Lower lobe of right lung (tissue), 2 donors: ENCODE data around the gene BSND. TPM values are rescaled to one million over a fixed set of nuclear protein-coding genes. Genes with fewer than 3 reads are reported as not detected.

ENCODE experiments used
- ATAC-seq, 2 donors: fragments of 200-7000 bp; cut with Tn5 transposase; one replicate each; pipeline ENCODE4 v1.9.1; 2020 to 2022; ENCODE audit warnings: mild to moderate bottlenecking in 2 of 2, moderate library complexity in 2 of 2
- DNase-seq: peaks from one replicate; pipeline ENCODE4 v3.0.0-alpha.2; 2020
- H3K27ac ChIP-seq: fragments of 200-600 bp; one replicate; pipeline ENCODE4 v1.8.0; 2022
- H3K27me3 ChIP-seq: fragments of 200-600 bp; one replicate; pipeline ENCODE4 v1.8.0; 2022; ENCODE audit warnings: low read depth
- H3K36me3 ChIP-seq: fragments of 200-600 bp; one replicate; pipeline ENCODE4 v1.8.0; 2022; ENCODE audit warnings: mild to moderate bottlenecking
- H3K4me1 ChIP-seq: fragments of 200-600 bp; one replicate; pipeline ENCODE4 v1.8.0; 2022
- H3K4me3 ChIP-seq: fragments of 200-600 bp; one replicate; pipeline ENCODE4 v1.8.0; 2022; ENCODE audit warnings: mild to moderate bottlenecking
- H3K9me3 ChIP-seq: fragments of 200-600 bp; one replicate; pipeline ENCODE4 v1.8.0; 2022
- CTCF ChIP-seq: fragments of 200-600 bp; IDR thresholded peaks from one replicate; pipeline ENCODE4 v1.8.0; 2022; ENCODE audit warnings: antibody characterized with exemption, mild to moderate bottlenecking
- intact Hi-C: fragments of 100-400 bp; cut with DNase I; formaldehyde crosslinking; loops from one replicate; pipeline ENCODE4 v1.11.0; 2022
- total RNA-seq: library from RNA; stranded (reverse); fragmentation: NEBNext Ultra II Directional; extraction: Animal tissue kit (Norgen Biotek cat#: 25700); gene quantifications from one replicate; pipeline ENCODE4 v1.2.1, GENCODE V29; 2021
- donor health status: DM: no; HTN: yes; CAD: no; lungs with severe emphysema.

Gene BSND
- total RNA-seq, 1 donor from 2014 or later = not detected

GRCh38 chr1:55005351-55006140 lies 6.8 kb downstream of the BSND start:
- intact Hi-C loops = no loop called here
- Histone ChIP-seq H3K4me1 (no peaks in the 10 kb centered on the region), H3K36me3 (no peaks in the 10 kb centered on the region), H3K27me3 (no peaks in the 10 kb centered on the region), H3K4me3 (no peak overlapping the region), H3K27ac (no peak overlapping the region), H3K9me3 (no peaks in the 10 kb centered on the region)
- no peak for ATAC-seq
- no peak for DNase-seq
- TF ChIP-seq CTCF = no peak

DNA sequence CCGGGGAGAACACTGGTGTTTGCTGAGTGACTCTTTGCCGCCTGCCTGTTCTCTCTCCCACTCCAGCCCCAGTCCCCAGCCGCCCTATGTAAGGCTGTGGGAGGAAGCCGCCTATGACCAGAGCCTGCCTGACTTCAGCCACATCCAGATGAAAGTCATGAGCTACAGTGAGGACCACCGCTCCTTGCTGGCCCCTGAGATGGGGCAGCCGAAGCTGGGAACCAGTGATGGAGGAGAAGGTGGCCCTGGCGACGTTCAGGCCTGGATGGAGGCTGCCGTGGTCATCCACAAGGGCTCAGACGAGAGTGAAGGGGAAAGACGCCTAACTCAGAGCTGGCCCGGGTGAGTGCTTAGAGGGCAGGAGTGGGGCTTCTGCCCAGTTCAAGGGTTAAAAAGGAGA lies 8.2 kb downstream of the BSND start:
- TF ChIP-seq CTCF = no peak
- Histone ChIP-seq H3K36me3 (no peaks in the 10 kb centered on the region), H3K4me1 (no peaks in the 10 kb centered on the region), H3K9me3 (no peaks in the 10 kb centered on the region), H3K4me3 (no peak overlapping the region), H3K27me3 (no peaks in the 10 kb centered on the region), H3K27ac (no peak overlapping the region)
- ATAC-seq (no peak), DNase-seq (no peak)
- intact Hi-C loops = no loop called here

GRCh38 chr1:55007625-55008024 lies 8.9 kb downstream of the BSND start:
- intact Hi-C loops = no loop called here
- no peaks in the 10 kb centered on the region for H3K27me3 ChIP-seq
- no peak for DNase-seq
- H3K9me3 ChIP-seq = no peaks in the 10 kb centered on the region
- no peak overlapping the region for H3K4me3 ChIP-seq
- ATAC-seq = no peak
- no peaks in the 10 kb centered on the region for H3K4me1 ChIP-seq
- H3K27ac ChIP-seq = no peak overlapping the region
- no peak for TF ChIP-seq CTCF
- no peaks in the 10 kb centered on the region for H3K36me3 ChIP-seq

DNA sequence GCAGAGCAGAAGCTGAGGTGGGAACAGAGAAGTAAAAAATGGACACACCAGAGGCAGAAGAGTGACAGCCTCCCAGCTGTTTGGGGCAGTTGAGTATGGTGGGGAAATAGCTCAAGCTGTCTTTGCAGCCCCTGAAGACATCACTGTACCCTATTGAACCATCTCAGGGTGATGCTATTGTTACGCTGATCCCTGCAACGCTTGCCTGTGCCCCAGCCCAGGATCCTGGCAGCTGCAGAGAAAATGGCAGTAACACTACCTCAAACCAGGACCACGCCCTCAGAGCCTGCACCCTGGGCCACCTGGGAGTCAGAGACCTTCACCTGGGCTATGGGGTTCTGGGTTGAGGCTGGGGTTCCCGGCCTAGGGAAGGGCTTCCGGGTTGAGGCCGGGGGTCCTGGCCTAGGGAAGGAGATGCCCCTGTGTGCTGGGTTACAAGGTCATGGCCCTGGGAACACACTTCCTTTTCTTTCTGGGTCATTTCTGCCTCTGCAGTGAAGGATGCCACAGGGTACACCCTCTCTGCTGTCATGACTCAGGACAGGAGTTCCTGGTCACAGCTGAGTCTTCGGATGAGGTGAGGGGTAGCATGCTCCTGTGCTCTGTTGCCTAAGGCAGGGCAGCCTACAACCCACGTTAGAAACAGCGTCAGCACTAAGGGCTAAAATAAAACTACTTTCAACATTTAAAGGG lies 11.6 kb downstream of the BSND start:
- H3K27ac ChIP-seq = no peak overlapping the region
- DNase-seq (no peak), ATAC-seq (no peak)
- no peaks in the 10 kb centered on the region for H3K9me3 ChIP-seq
- no peak overlapping the region for H3K4me3 ChIP-seq
- H3K4me1 ChIP-seq = no peaks in the 10 kb centered on the region
- intact Hi-C loops = no loop called here
- H3K27me3 ChIP-seq = no peaks in the 10 kb centered on the region
- H3K36me3 ChIP-seq = no peaks in the 10 kb centered on the region
- TF ChIP-seq CTCF = no peak

DNA sequence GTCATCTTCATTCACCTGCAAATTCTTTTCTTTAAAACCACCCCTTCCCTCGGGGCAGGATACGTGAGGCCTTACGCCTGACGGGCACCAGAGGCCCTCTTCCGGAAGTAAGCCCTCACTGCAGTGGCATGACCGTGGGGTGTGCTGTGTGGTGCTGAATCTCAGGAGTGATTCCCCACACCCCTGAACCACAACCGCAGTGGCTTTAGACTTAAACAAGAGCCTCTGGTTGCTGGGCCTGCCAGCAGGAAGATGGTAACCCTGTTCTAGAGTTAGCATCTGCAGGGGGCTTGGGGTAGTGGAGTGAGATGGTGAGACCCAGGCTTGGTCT lies 12.1 kb downstream of the BSND start:
- no peak for DNase-seq

More for the DNA sequence above, 12.1 kb downstream of the BSND start:
- TF ChIP-seq CTCF = no peak
- Histone ChIP-seq H3K27ac (no peak overlapping the region), H3K9me3 (no peaks in the 10 kb centered on the region), H3K36me3 (no peaks in the 10 kb centered on the region), H3K4me1 (no peaks in the 10 kb centered on the region), H3K27me3 (no peaks in the 10 kb centered on the region), H3K4me3 (no peak overlapping the region)
- no peak for ATAC-seq
- intact Hi-C loops = no loop called here
